HG03103 (cell line): ENCODE data around the gene SOBP.

ENCODE experiments used
- ATAC-seq: cut with Tn5 transposase; IDR thresholded peaks from one replicate; pipeline ENCODE4 v1.9.1; 2021; ENCODE audit warnings: low read depth; ENCODE audit not compliant: unreplicated experiment

The SOBP gene

GRCh38 chr6:107674995-107675738 lies 185.2 kb downstream of the SOBP start:
- peak; percentile 72 for ATAC-seq

GRCh38 chr6:107676042-107676441 lies 186.1 kb downstream of the SOBP start:
- ATAC-seq, result no peak

GRCh38 chr6:107677399-107677798 lies 187.5 kb downstream of the SOBP start:
- no peak for ATAC-seq

GRCh38 chr6:107679457-107679856 lies 189.5 kb downstream of the SOBP start:
- ATAC-seq, result no peak

- ATAC-seq, result no peak
Observed at GRCh38 chr6:107682721-107683120, 192.8 kb downstream of the SOBP start.

GRCh38 chr6:107683183-107683582 lies 193.3 kb downstream of the SOBP start:
- no peak for ATAC-seq

GRCh38 chr6:107684996-107685395 lies 195.1 kb downstream of the SOBP start:
- ATAC-seq, result no peak

GRCh38 chr6:107689190-107689589 lies 199.3 kb downstream of the SOBP start:
- no peak for ATAC-seq

GRCh38 chr6:107689951-107690642 lies 200.2 kb downstream of the SOBP start:
- no peak for ATAC-seq

GRCh38 chr6:107690643-107691061 lies 200.7 kb downstream of the SOBP start:
- ATAC-seq, result no peak

- ATAC-seq, result no peak
Observed at GRCh38 chr6:107691062-107691751, 201.3 kb downstream of the SOBP start.

GRCh38 chr6:107692351-107692750 lies 202.4 kb downstream of the SOBP start:
- no peak for ATAC-seq

GRCh38 chr6:107695061-107695720 lies 205.3 kb downstream of the SOBP start:
- ATAC-seq, result no peak

- ATAC-seq, result no peak
Observed at GRCh38 chr6:107697682-107698081, 207.8 kb downstream of the SOBP start.

GRCh38 chr6:107698146-107698545 lies 208.2 kb downstream of the SOBP start:
- ATAC-seq, result no peak

- ATAC-seq, result no peak
Observed at GRCh38 chr6:107699254-107699653, 209.3 kb downstream of the SOBP start.

- no peak for ATAC-seq
Observed at GRCh38 chr6:107699697-107700325, 209.9 kb downstream of the SOBP start.

- no peak for ATAC-seq
Observed at GRCh38 chr6:107703606-107704005, 213.7 kb downstream of the SOBP start.

GRCh38 chr6:107704347-107705013 lies 214.6 kb downstream of the SOBP start:
- no peak for ATAC-seq

GRCh38 chr6:107706516-107707115 lies 216.7 kb downstream of the SOBP start:
- no peak for ATAC-seq
